ENCODE results near the gene DNAJB8.

The DNAJB8 gene

GRCh38 chr3:128427872-128428822 lies 38.5 kb downstream of the DNAJB8 start:
- H3K4me3 ChIP-seq (ENCODE audit: low read length), result no peak overlapping the region
- no peak for DNase-seq (ENCODE audit: low read depth)
- TF ChIP-seq CTCF (conservative IDR thresholded peaks at IDR 0.05; ENCODE audit: low read depth, low read length), result no peak

DNA sequence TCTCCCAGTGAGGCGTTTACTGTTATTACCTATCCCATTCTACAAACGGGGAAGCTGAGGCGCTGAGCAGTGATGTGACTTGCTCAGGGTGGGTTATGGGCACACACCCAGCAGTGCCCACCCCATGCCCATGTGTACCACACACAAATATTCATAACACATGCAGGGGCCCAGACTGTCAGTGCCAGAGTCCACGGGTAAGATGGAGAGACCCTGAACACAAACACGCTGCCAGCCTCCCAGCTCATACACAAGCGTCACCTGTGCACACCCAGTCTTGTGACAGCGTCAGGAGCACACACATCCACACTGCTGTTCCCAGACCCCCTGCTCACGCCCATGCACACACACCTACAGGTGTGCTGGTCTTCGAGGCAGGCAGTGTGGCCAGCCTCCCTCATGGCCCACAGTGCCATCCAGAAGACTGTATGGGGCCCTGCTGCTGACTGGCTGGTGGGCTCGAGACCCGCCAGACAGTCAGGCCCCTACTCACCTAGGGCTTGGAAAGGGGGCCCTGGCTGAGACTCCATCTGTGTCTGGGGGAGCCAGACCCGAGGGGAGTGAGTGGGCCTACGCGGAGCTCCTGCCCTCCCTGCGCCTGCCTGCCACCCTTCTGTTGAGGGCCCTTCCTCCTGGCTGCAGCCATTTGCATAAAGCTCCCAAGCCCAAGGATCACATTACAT lies 39.4 kb downstream of the DNAJB8 start:
- no peak for TF ChIP-seq CTCF (conservative IDR thresholded peaks at IDR 0.05; ENCODE audit: low read depth, low read length)
- no peak overlapping the region for H3K4me3 ChIP-seq (ENCODE audit: low read length)
- DNase-seq (ENCODE audit: low read depth), result no peak

GRCh38 chr3:128426128-128426921 lies 40.4 kb downstream of the DNAJB8 start:
- peak; percentile 54 for TF ChIP-seq CTCF (conservative IDR thresholded peaks at IDR 0.05; ENCODE audit: low read depth, low read length)
- DNase-seq (ENCODE audit: low read depth), result no peak
- H3K4me3 ChIP-seq (ENCODE audit: low read length), result peak overlapping the region; percentile 37

- DNase-seq (ENCODE audit: low read depth), result no peak
- H3K4me3 ChIP-seq (ENCODE audit: low read length), result no peak overlapping the region
- no peak for TF ChIP-seq CTCF (conservative IDR thresholded peaks at IDR 0.05; ENCODE audit: low read depth, low read length)
These were observed 40.9 kb downstream of the DNAJB8 start for GRCh38 chr3:128425846-128426127.

DNA sequence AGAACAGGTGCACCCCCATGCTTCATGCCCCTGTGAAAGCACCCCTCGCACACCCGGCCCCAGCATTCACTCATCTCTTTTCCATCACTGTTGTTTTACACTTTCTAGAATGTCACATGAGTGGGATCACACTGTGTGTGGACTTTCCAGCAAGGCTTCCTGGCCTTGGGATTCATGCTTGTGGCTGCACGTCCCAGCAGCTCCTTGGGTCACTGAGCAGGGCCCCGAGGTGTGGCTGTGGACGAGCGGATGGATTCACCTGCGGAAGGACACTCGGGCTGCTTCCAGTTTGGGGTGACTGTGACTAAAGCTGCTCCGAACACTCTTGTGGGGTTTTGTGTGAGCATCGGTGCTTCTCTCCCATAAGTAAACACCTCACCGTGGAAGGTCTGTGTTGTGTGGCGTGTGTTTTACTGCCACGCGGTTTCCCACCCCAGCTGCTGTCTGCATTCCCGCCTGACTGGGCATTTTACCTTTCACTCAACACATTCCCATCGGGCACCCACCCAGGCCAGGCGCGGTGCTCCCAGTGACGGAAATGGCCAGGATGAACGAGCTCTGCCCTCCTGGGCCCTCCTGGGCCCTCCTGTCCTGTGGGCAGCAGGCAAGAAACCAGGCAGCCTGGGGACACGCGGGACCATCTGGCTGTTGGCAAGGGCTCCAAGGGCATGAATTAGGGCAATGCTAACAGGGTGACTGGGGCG lies 41.4 kb downstream of the DNAJB8 start:
- no peak for DNase-seq (ENCODE audit: low read depth)
- H3K4me3 ChIP-seq (ENCODE audit: low read length), result no peak overlapping the region
- no peak for TF ChIP-seq CTCF (conservative IDR thresholded peaks at IDR 0.05; ENCODE audit: low read depth, low read length)

- no peak for TF ChIP-seq CTCF (conservative IDR thresholded peaks at IDR 0.05; ENCODE audit: low read depth, low read length)
- no peak overlapping the region for H3K4me3 ChIP-seq (ENCODE audit: low read length)
- DNase-seq (ENCODE audit: low read depth), result no peak
These were observed 42.1 kb downstream of the DNAJB8 start for GRCh38 chr3:128424508-128425069.

Measured in retinal pigment epithelial cell (primary cell).